IPS-18c (cell line): ENCODE data around the gene LMAN1L.
"Not testable (repeated sequence)": the region's sequence is repeated elsewhere in the genome, so short reads cannot be mapped to it uniquely, and the experiment has no call there.

Experiments
- H3K4me3 ChIP-seq: 2 replicates; pipeline ENCODE4 v1.7.0; 2013; ENCODE audit warnings: low read depth, mild to moderate bottlenecking, low read length, moderate library complexity; ENCODE audit not compliant: insufficient read depth
- H3K9me3 ChIP-seq: one replicate; pipeline ENCODE4 v1.6.1; 2013; ENCODE audit warnings: mild to moderate bottlenecking, low read length, moderate library complexity; ENCODE audit not compliant: control insufficient read depth, insufficient read depth

LMAN1L gene

GRCh38 chr15:74780523-74781430 lies 31.9 kb upstream of the LMAN1L start:
- peak overlapping the region; percentile 28; the same call in 1 of the 2 replicates for H3K4me3 ChIP-seq
- H3K9me3 ChIP-seq: no peaks in the 10 kb centered on the region

GRCh38 chr15:74781431-74782258 lies 31.0 kb upstream of the LMAN1L start, which contains the start of gene CSK:
CSK (plus strand) TSS chr15:74782080; CDS start chr15:74798298, 16,218 bp downstream.
- H3K9me3 ChIP-seq: no peaks in the 10 kb centered on the region
- H3K4me3 ChIP-seq: peak within 1 kb of the TSS; percentile 77

- Histone ChIP-seq H3K4me3 (peak overlapping the region; percentile 77), H3K9me3 (no peaks in the 10 kb centered on the region)
These were observed 30.2 kb upstream of the LMAN1L start for GRCh38 chr15:74782259-74783071.

DNA sequence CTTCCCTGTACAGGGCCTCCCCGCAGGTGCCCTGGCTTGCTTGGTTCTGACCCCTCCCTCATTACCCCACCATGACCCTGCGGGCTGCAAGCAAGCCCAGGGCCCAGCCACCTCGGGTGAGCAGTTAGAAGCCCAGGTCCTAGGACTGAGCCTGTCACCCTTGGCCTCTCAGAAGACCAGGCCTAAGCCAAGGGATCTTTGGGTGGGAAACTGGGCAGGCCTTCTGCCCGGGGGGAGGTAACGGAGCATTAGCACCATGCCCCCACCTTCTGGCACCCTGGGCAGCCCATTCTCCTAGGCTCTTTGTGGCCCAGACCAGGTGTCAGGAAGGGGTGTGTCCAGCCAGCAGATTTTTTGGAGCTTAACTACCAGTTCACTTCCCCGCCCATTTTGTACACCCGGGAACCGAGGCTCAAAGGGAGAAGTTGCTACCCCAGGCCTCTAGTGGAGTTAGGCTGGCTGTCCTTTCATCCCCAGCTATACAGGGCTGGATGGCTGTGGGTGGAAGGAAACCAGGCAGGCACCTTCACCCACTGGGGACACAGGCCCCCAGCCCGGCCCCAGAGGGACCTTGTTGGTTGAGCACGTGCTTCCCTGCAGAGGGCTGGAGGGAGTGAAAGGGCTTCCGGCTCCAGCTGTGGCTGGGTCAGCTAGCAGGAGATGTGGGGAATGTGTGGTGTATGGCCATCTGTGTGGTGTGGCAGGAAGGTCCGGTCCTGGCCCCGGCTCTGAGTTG lies 29.4 kb upstream of the LMAN1L start:
- peak overlapping the region; percentile 77 for H3K4me3 ChIP-seq
- H3K9me3 ChIP-seq: no peaks in the 10 kb centered on the region

DNA sequence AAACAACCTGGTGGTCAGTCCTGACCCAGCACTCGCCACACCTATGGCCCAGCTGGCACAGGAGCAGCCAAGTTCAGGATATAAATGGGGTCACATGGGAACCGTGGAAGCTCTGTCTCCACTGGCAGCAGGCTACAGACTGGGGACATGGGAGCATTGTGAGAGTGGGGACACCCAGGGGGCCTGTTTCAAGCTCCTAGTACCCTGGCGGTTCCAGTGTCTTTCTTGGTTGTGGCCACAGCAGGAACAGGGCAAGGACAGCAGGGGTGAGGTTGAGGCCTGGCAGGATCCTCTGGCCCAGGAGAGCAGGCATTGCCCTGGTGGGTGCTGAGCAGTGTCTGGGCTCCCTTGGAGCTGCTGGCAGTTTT lies 28.8 kb upstream of the LMAN1L start:
- Histone ChIP-seq H3K4me3 (no peak overlapping the region; the same call in 1 of the 2 replicates), H3K9me3 (no peaks in the 10 kb centered on the region)

DNA sequence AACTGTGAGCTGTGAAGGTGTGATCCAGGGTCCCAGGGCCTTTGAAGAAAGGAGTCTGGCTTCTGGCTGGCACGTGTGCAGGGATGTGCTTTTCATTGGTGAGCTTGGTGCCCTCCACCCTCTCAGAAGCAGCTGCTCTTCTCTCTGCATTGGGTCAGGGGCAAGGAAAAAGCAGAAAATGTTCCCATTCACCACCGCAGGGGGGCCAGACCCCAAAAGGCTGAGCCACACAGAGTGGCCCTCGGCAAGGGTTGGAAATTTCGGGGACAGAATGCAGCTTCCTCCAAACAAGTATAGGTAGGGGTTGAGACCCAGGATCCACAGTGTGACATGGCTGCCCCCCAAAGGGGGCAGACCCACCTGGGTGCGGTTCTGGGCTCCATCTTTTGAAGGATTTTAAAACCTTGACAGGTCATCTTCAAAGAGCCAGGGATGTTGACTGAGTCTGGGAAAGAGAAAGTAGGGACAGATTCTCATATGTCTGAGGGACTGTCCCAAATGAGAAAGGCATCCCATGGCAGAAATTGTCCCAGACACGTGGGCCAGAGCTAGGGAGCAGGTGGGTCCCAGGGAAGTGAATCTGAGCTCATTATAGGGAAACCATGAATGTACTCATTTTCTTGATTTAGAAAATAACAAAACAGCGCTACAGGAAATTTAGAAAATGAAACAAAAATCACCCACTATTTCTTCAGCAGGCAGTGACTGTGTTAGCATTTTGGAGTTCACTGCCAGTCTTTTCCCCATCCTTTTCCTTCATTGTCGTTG lies 28.0 kb upstream of the LMAN1L start:
- H3K9me3 ChIP-seq: no peaks in the 10 kb centered on the region
- no peak overlapping the region for H3K4me3 ChIP-seq

- Histone ChIP-seq H3K9me3 (no peaks in the 10 kb centered on the region), H3K4me3 (no peak overlapping the region)
These were observed 27.2 kb upstream of the LMAN1L start for GRCh38 chr15:74785194-74786032.

DNA sequence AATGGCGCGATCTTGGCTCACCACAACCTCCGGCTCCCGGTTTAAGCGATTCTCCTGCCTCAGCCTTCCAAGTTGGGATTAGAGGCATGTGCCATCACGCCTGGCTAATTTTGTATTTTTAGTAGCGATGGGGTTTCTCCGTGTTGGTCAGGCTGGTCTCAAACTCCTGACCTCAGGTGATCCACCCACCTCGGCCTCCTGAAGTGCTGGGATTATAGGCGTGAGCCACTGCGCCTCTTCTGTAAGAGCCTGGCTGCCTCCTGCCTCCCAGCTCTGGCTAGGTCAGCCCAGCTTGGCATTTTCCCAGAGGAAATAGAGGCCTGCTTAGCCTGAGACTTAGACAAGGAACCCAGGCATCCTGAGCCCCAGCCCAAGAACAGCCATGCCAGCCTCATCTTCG lies 26.6 kb upstream of the LMAN1L start:
- not testable (repeated sequence) for H3K4me3 ChIP-seq, H3K9me3 ChIP-seq

GRCh38 chr15:74786551-74787165 lies 26.0 kb upstream of the LMAN1L start:
- Histone ChIP-seq H3K9me3 (no peaks in the 10 kb centered on the region), H3K4me3 (no peak overlapping the region)

DNA sequence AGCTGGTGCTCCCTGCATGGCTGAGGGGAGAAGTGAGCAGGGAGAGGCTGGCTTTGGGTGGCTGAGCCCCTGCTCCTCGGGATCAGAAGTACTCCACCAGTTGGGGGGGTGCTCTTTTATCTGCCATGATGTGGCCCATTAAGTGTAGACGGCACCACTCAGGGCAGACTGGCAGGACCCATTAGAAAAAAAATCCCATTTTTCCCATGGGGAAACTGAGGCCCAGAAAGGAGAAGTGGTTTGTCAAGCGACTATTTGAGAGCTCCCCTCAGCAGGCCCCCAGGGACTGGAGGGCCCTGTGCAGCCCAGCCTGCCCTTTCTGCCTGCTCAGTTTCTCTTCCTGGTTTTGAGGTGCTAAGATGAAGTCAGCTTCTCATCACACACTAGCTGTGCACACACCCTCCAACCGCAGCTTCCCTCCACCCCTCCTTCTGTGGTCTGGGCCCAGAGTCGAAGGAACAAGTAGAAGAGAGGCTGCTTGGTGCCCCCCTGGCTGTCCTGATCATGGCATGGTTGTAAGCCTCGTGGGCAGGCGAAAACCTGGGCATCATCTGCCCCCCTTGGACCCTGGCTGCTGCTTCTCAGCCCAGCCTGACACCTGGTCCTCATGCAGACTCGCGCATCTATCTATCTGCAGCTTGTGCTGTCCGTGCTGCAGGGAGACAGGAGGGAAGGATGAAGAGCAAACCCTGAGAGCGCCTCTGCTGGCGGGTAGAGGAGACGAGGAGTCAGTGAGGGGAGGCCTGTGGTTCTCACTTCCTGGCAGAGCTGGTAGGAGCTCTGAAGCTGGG lies 25.2 kb upstream of the LMAN1L start:
- no peaks in the 10 kb centered on the region for H3K9me3 ChIP-seq
- no peak overlapping the region for H3K4me3 ChIP-seq

- Histone ChIP-seq H3K4me3 (no peak overlapping the region), H3K9me3 (no peaks in the 10 kb centered on the region)
These were observed 24.5 kb upstream of the LMAN1L start for GRCh38 chr15:74788042-74788682.

DNA sequence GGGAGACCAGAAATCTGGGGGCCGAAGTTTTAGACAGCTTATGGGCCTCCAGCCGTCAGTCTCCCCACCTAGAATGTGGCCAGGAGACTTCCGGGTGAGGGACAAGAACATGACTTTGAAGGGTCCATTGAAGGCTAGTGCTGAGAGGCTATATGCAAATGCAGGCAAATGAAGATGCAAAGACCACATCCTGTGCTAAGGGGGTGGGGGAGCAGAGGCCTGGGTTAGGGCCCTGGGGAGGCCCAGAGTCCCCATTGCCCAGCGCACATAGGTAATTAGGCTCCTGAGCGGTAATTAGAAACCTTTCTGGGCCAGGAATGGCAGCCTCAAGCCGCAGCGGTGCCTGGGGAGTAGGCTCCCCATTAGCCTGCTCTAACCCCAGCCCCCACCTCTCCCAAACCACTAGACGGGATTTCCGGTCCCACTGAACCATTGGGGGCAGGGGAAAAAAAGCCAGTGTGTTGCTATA lies 23.9 kb upstream of the LMAN1L start:
- Histone ChIP-seq H3K4me3 (peak overlapping the region; percentile 24; the same call in 1 of the 2 replicates), H3K9me3 (no peaks in the 10 kb centered on the region)

DNA sequence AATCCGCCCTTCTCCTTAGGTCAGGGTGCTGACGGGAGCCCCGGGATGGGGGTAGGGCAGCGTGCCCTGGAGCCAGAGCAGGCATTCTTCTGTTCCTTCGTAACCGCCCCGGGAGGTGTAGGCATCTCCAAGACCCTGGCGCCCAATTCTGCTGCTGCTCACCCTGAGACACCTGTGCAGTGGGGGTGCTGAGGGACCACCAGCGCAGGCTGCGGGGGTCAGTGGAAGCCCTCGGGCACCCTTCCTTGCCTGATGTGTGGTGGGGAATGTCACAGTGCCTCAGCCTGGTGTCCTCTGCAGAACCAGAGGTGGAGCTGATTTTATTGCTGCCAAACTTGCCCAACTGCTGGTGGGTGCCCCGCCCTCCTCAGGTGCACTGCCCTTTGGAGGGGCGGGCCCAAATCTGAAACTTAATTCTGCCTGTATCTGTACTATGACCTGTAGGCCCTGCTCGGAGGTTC lies 23.4 kb upstream of the LMAN1L start:
- Histone ChIP-seq H3K9me3 (no peaks in the 10 kb centered on the region), H3K4me3 (peak overlapping the region; percentile 24; the same call in 1 of the 2 replicates)

DNA sequence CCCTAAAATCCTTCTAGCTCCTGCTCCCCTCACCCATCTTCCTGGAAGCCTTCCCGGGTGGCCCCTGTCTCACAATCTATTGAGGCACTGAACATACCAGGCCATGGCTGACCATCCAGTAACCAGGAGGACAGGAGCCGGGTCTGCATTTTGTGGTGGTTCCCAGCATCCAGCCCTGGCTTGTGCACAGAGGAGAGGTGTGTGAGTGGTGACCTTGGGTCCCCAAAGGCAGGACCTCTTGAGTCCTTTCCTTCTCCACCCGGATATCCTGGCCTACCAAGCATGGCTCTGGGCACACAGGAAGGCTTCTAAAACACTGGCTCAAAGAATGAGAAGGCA lies 22.9 kb upstream of the LMAN1L start:
- no peak overlapping the region for H3K4me3 ChIP-seq
- no peaks in the 10 kb centered on the region for H3K9me3 ChIP-seq
